Measurements from ENCODE around the gene AMER3. TPM values are rescaled to one million over a fixed set of nuclear protein-coding genes. Genes with fewer than 3 reads are reported as not detected.

AMER3 gene
- total and polyA plus RNA-seq, 7 donors, result not detected

GRCh38 chr2:130766037-130766436 lies 10.7 kb downstream of the AMER3 start:
- DNase-seq (no peak), ATAC-seq (no peak)
- H3K4me1 ChIP-seq, result no peaks in the 10 kb centered on the region
- peaks cover 0 to 5% (median 0%) of the 10 kb centered on the region in 3 donors for H3K27me3 ChIP-seq (ENCODE audit: insufficient read depth in 3 of 3, low read length in 2 of 3)
- no peak overlapping the region for H3K4me3 ChIP-seq
- H3K36me3 ChIP-seq (ENCODE audit: insufficient read depth in 1 of 2, low read depth in 1 of 2), result no peaks in the 10 kb centered on the region
- no peak overlapping the region for H3K27ac ChIP-seq
- no peak for TF ChIP-seq CTCF (IDR thresholded peaks at IDR 0.05)
- intact Hi-C loops (cut with DNase I), result no loop called here
- H3K9me3 ChIP-seq, result no peaks in the 10 kb centered on the region
- 84 to 87% (median 85%) methylated on average over 7 of the region's 7 CpGs for WGBS, 3 donors

- H3K4me1 ChIP-seq, result no peaks in the 10 kb centered on the region
- peaks cover 0 to 8% (median 0%) of the 10 kb centered on the region in 3 donors for H3K27me3 ChIP-seq (ENCODE audit: insufficient read depth in 3 of 3, low read length in 2 of 3)
- H3K4me3 ChIP-seq, result no peak overlapping the region
- H3K9me3 ChIP-seq, result no peaks in the 10 kb centered on the region
- no peak overlapping the region for H3K27ac ChIP-seq
- no peaks in the 10 kb centered on the region for H3K36me3 ChIP-seq (ENCODE audit: insufficient read depth in 1 of 2, low read depth in 1 of 2)
- ATAC-seq, result no peak
- intact Hi-C loops (cut with DNase I), result no loop called here
- no peak for DNase-seq
- WGBS, 3 donors, result 60 to 65% (median 62%) methylated on average over 12 of the region's 12 CpGs
- no peak for TF ChIP-seq CTCF (IDR thresholded peaks at IDR 0.05)
These were observed 11.5 kb downstream of the AMER3 start for GRCh38 chr2:130766711-130767407.

GRCh38 chr2:130767408-130767775 lies 12.1 kb downstream of the AMER3 start:
- Histone ChIP-seq H3K27ac (no peak overlapping the region), H3K27me3 (ENCODE audit: insufficient read depth in 3 of 3, low read length in 2 of 3) (peaks cover 0 to 8% (median 0%) of the 10 kb centered on the region in 3 donors), H3K36me3 (ENCODE audit: insufficient read depth in 1 of 2, low read depth in 1 of 2) (no peaks in the 10 kb centered on the region), H3K4me1 (no peaks in the 10 kb centered on the region), H3K4me3 (no peak overlapping the region), H3K9me3 (no peaks in the 10 kb centered on the region)
- WGBS, 3 donors, result 54 to 60% (median 58%) methylated on average over 6 to 7 of the region's 7 CpGs
- intact Hi-C loops (cut with DNase I), result no loop called here
- no peak for TF ChIP-seq CTCF (IDR thresholded peaks at IDR 0.05)
- ATAC-seq (no peak), DNase-seq (no peak)

- Histone ChIP-seq H3K9me3 (no peaks in the 10 kb centered on the region), H3K36me3 (ENCODE audit: insufficient read depth in 1 of 2, low read depth in 1 of 2) (no peaks in the 10 kb centered on the region), H3K4me1 (no peaks in the 10 kb centered on the region), H3K27me3 (ENCODE audit: insufficient read depth in 3 of 3, low read length in 2 of 3) (peaks cover 0 to 8% (median 0%) of the 10 kb centered on the region in 3 donors), H3K4me3 (no peak overlapping the region), H3K27ac (no peak overlapping the region)
- no peak for TF ChIP-seq CTCF (IDR thresholded peaks at IDR 0.05)
- ATAC-seq (no peak), DNase-seq (no peak)
- WGBS, 3 donors, result 66 to 78% (median 72%) methylated on average over 17 of the region's 17 CpGs
- intact Hi-C loops (cut with DNase I), result no loop called here
These were observed 13.0 kb downstream of the AMER3 start for GRCh38 chr2:130768191-130768855.

Measured in psoas muscle (tissue), 8 donors.